B cell (primary cell): Measurements from ENCODE around the gene ODF4. TPM values are rescaled to one million over a fixed set of nuclear protein-coding genes. Genes with fewer than 3 reads are reported as not detected.
A peak's percentile ranks its signal among the peaks of the same experiment; 100 is the strongest.

Experiments used
- ATAC-seq: fragments of 200-7000 bp; cut with Tn5 transposase; one replicate; pipeline ENCODE4 v1.10.0; 2021; ENCODE audit warnings: low read depth, mild to moderate bottlenecking, moderate number of reproducible peaks, moderate library complexity
- CTCF ChIA-PET: fragments of 350-600 bp; sonication (Branson Sonifier 250); formaldehyde crosslinking; loops from one replicate; lab custom pipeline; 2021; ENCODE audit warnings: antibody characterized with exemption, inconsistent platforms; lab: Charles Lee
- POLR2A ChIA-PET: fragments of 350-600 bp; sonication (Branson Sonifier 250); formaldehyde crosslinking; loops from one replicate; lab custom pipeline; 2021; ENCODE audit warnings: antibody characterized with exemption; lab: Charles Lee
- DNase-seq: peaks from one replicate; pipeline ENCODE4 v3.0.0; 2013
- H2AFZ ChIP-seq: 2 replicates; pipeline ENCODE4 v1.6.1; 2012; ENCODE audit warnings: mild to moderate bottlenecking, low read depth, low read length; ENCODE audit not compliant: insufficient read depth, poor library complexity, severe bottlenecking
- H3K27ac ChIP-seq, 2 donors: 1 replicate in 1 of 2; 2 replicates in 1 of 2; pipeline ENCODE4 v1.5.1; 2012 to 2013; ENCODE audit warnings: low read length in 2 of 2, mild to moderate bottlenecking in 2 of 2, moderate library complexity in 1 of 2
- H3K27me3 ChIP-seq, 4 experiments: fragments of 200-600 bp in 1 of 4; sonication (generic) in 1 of 4; replicated peaks in 1 of 4; 1 replicate in 2 of 4; 2 replicates in 2 of 4; pipeline versions ENCODE4 v1.6.1 to v1.7.0; 2013 to 2016; ENCODE audit warnings: low read length in 3 of 4, mild to moderate bottlenecking in 2 of 4, mixed read lengths in 1 of 4, moderate library complexity in 1 of 4; ENCODE audit not compliant: insufficient read depth in 4 of 4, control insufficient read depth in 3 of 4; ENCODE audit errors: control extremely low read depth in 1 of 4
- H3K36me3 ChIP-seq, 2 experiments: replicated peaks in 1 of 2; 1 replicate in 1 of 2; 2 replicates in 1 of 2; pipeline versions ENCODE4 v1.6.1 to v1.7.1; 2013; ENCODE audit warnings: low read length in 1 of 2; ENCODE audit not compliant: insufficient read depth in 2 of 2, control insufficient read depth in 1 of 2; ENCODE audit errors: control extremely low read depth in 1 of 2, extremely low read depth in 1 of 2
- H3K4me1 ChIP-seq, 2 donors: fragments of 200-600 bp in 1 of 2; sonication (generic) in 1 of 2; 1 replicate in 1 of 2; 2 replicates in 1 of 2; pipeline versions ENCODE4 v1.5.1 to v1.6.1; 2013 to 2017; ENCODE audit warnings: low read length in 2 of 2; ENCODE audit not compliant: control insufficient read depth in 2 of 2, insufficient read depth in 2 of 2
- H3K4me2 ChIP-seq: replicated peaks from 2 replicates; pipeline ENCODE3; 2012; ENCODE audit warnings: mild to moderate bottlenecking, low read depth, low read length; ENCODE audit not compliant: poor library complexity, severe bottlenecking
- H3K4me3 ChIP-seq, 5 experiments: fragments of 200-600 bp in 1 of 5; sonication (generic) in 1 of 5; 1 replicate in 3 of 5; 2 replicates in 2 of 5; pipeline versions ENCODE4 v1.5.1 to v1.7.0; 2011 to 2016; ENCODE audit warnings: low read length in 4 of 5, mild to moderate bottlenecking in 4 of 5, low read depth in 2 of 5, control low read depth in 1 of 5, moderate library complexity in 1 of 5; ENCODE audit not compliant: insufficient read depth in 1 of 5; ENCODE audit errors: control extremely low read depth in 1 of 5, extremely low read depth in 1 of 5
- H3K79me2 ChIP-seq: fragments of 200-600 bp; sonication (generic); one replicate; pipeline ENCODE4 v1.6.0; 2016; ENCODE audit warnings: low read length; ENCODE audit not compliant: control insufficient read depth, insufficient read depth
- H3K9ac ChIP-seq: fragments of 200-600 bp; sonication (generic); 2 replicates; pipeline ENCODE4 v1.6.1; 2017; ENCODE audit warnings: mild to moderate bottlenecking, low read length, moderate library complexity
- H3K9me3 ChIP-seq, 3 donors: one replicate each; pipeline versions ENCODE4 v1.6.1 to v1.7.1; 2013; ENCODE audit warnings: low read length in 2 of 3; ENCODE audit not compliant: control insufficient read depth in 2 of 3, insufficient read depth in 1 of 3; ENCODE audit errors: control extremely low read depth in 1 of 3
- H4K20me1 ChIP-seq: 2 replicates; pipeline ENCODE4 v1.6.0; 2012; ENCODE audit warnings: mild to moderate bottlenecking, low read length; ENCODE audit not compliant: insufficient read depth, control insufficient read depth, poor library complexity, severe bottlenecking
- H3K27ac Mint-ChIP-seq: one replicate; pipeline ENCODE4 v1.8.0; 2021; ENCODE audit warnings: mixed read lengths
- H3K27me3 Mint-ChIP-seq: one replicate; pipeline ENCODE4 v1.8.0; 2021; ENCODE audit warnings: mixed read lengths
- H3K4me1 Mint-ChIP-seq: one replicate; pipeline ENCODE4 v1.8.0; 2021; ENCODE audit warnings: mixed read lengths
- H3K4me3 Mint-ChIP-seq: one replicate; pipeline ENCODE4 v1.8.0; 2021; ENCODE audit warnings: mixed read lengths
- H3K9me3 Mint-ChIP-seq: one replicate; pipeline ENCODE4 v1.8.0; 2022; ENCODE audit warnings: mixed read lengths; ENCODE audit not compliant: insufficient read depth
- EZH2 ChIP-seq: IDR thresholded peaks from 2 replicates; pipeline ENCODE4 v1.6.1; 2012; ENCODE audit warnings: borderline replicate concordance, low read depth, mild to moderate bottlenecking, moderate library complexity, low read length; ENCODE audit not compliant: insufficient read depth, poor library complexity, severe bottlenecking
- WGBS: methylation state at CpG from one replicate; pipeline ENCODE4 v1.1.5; 2013; ENCODE audit warnings: missing lambda C conversion rate; ENCODE audit not compliant: insufficient coverage; 5-methylcytosine and 5-hydroxymethylcytosine counted together
- intact Hi-C: fragments of 100-400 bp; cut with micrococcal nuclease; formaldehyde crosslinking; loops from one replicate; pipeline ENCODE4 v1.10.0; 2022
- polyA plus RNA-seq: library from polyadenylated mRNA; depleted of rRNA; stranded (reverse); fragments of >200 nt; gene quantifications from 2 replicates; pipeline ENCODE4 v1.2.3, GENCODE V29; 2012
- total RNA-seq, 2 donors: library from RNA; stranded (reverse); fragments of 120-200 nt in 1 of 2; gene quantifications; 1 replicate in 1 of 2; 2 replicates in 1 of 2; pipeline versions ENCODE4 v1.2.3 to v1.2.4, GENCODE V29; 2013 to 2022
- TF ChIP-seq, protein P1 (sequence below): fragments of 200-600 bp; IDR thresholded peaks from one replicate; pipeline ENCODE4 v1.8.0; 2022; ENCODE audit warnings: antibody characterized with exemption, mild to moderate bottlenecking

ODF4 gene
- total and polyA plus RNA-seq, 2 donors (not counting 1 experiment from before 2014, with no cell fraction given) = not detected

DNA sequence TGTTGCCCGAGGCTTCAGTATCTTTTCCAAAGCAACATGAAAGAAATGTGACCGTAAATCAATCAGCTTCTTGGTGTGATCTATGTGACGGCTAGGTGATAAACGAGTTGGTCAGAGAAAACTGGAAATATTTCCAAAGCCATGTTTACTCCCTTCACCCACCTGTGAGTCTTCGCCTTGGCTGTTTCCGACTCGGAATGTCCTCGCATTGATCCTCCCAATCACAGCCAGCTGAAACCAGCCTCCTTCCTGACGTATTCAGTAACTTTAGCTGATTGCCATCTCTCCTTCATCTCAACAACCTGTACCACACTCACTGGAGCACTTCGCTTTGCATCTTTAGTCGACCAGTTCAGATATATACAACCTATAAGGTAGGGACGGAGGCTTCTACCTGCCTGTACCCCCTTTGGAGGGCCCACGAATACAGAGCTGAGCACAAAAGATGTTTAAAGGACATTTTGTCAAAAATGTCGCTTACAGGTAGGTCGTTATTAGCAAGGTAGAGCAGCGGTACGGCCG is 36.2 kb downstream of the ODF4 start:
- Histone ChIP-seq H3K9me3 (no peaks in the 10 kb centered on the region), H3K4me2 (peak overlapping the region; percentile 96), H3K36me3 (peaks cover 6 to 40% of the 10 kb centered on the region in 2 experiments), H4K20me1 (peaks cover 37% of the 10 kb centered on the region), H3K79me2 (peaks cover 22% of the 10 kb centered on the region), H3K9ac (peak overlapping the region; percentile 91), H2AFZ (peak overlapping the region; percentile 89), H3K27ac (peak overlapping the region; percentile 52 to 86), H3K4me1 (peaks cover 25 to 26% of the 10 kb centered on the region in 2 donors), H3K27me3 (no peaks in the 10 kb centered on the region), H3K4me3 (peak overlapping the region; percentile 81 to 92 (median 87))
- 55% methylated on average over 15 of the region's 18 CpGs for WGBS
- peak overlapping the region; percentile 92 for H3K4me3 Mint-ChIP-seq
- peak overlapping the region; percentile 91 for H3K27ac Mint-ChIP-seq
- no peaks in the 10 kb centered on the region for H3K27me3 Mint-ChIP-seq
- no peak for TF ChIP-seq EZH2
- TF ChIP-seq, protein P1, sequence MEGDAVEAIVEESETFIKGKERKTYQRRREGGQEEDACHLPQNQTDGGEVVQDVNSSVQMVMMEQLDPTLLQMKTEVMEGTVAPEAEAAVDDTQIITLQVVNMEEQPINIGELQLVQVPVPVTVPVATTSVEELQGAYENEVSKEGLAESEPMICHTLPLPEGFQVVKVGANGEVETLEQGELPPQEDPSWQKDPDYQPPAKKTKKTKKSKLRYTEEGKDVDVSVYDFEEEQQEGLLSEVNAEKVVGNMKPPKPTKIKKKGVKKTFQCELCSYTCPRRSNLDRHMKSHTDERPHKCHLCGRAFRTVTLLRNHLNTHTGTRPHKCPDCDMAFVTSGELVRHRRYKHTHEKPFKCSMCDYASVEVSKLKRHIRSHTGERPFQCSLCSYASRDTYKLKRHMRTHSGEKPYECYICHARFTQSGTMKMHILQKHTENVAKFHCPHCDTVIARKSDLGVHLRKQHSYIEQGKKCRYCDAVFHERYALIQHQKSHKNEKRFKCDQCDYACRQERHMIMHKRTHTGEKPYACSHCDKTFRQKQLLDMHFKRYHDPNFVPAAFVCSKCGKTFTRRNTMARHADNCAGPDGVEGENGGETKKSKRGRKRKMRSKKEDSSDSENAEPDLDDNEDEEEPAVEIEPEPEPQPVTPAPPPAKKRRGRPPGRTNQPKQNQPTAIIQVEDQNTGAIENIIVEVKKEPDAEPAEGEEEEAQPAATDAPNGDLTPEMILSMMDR = no peak
- intact Hi-C loops = loop anchor here (1.0 to 2.0 kb wide), 2 partner anchors 87 to 127 kb away; partner anchors contain the start of genes CTC1, PFAS and RANGRF
- no peaks in the 10 kb centered on the region for H3K9me3 Mint-ChIP-seq
- ATAC-seq = no peak
- ChIA-PET CTCF (interaction anchor here (0.6 to 1.9 kb wide), 5 partner anchors 8 to 315 kb away, joined by 3 to 5 read pairs (median 4); no protein-coding TSS in a partner anchor), POLR2A (interaction anchor here (1.0 kb wide), 1 partner anchor 81 kb away, joined by 3 read pairs; the partner anchor contains the start of gene SLC25A35)
- no peak for DNase-seq
- H3K4me1 Mint-ChIP-seq = peaks cover 42% of the 10 kb centered on the region
